SK-N-MC (cell line): Measurements from ENCODE around the gene PRKD3.

Experiments used
- DNase-seq: peaks from one replicate; pipeline ENCODE4 v3.0.0-alpha.2; 2011; ENCODE audit warnings: low read depth, low spot score
- H3K27ac ChIP-seq: fragments of 200-600 bp; sonication (generic); 2 replicates; pipeline ENCODE4 v1.5.1; 2016; ENCODE audit warnings: mixed run types
- H3K36me3 ChIP-seq: fragments of 200-600 bp; sonication (generic); 2 replicates; pipeline ENCODE4 v1.6.1; 2017; ENCODE audit warnings: antibody characterized with exemption, low read length, mixed read lengths; ENCODE audit not compliant: insufficient read depth
- H3K4me3 ChIP-seq: fragments of 200-600 bp; sonication (generic); 2 replicates; pipeline ENCODE4 v1.5.1; 2016
- H3K9ac ChIP-seq: fragments of 200-600 bp; sonication (generic); 2 replicates; pipeline ENCODE4 v1.8.0; 2017; ENCODE audit warnings: mixed run types, mixed read lengths; ENCODE audit not compliant: insufficient read length
- H3K9me3 ChIP-seq: fragments of 200-600 bp; sonication (generic); 2 replicates; pipeline ENCODE4 v1.6.1; 2017; ENCODE audit warnings: low read depth, mild to moderate bottlenecking, antibody characterized with exemption, low read length, moderate library complexity, mixed read lengths
- EZH2 ChIP-seq: fragments of 200-600 bp; sonication (generic); IDR thresholded peaks from one replicate; pipeline ENCODE4 v1.6.1; 2017; ENCODE audit warnings: antibody characterized with exemption
- FOXP2 ChIP-seq: optimal IDR thresholded peaks from 2 replicates; pipeline ENCODE3; 2011; ENCODE audit warnings: mild to moderate bottlenecking, moderate library complexity; ENCODE audit not compliant: insufficient read depth; ENCODE audit errors: extremely low read length, control extremely low read depth
- POLR2AphosphoS5 ChIP-seq: IDR thresholded peaks from 2 replicates; pipeline ENCODE4 v1.6.1; 2012; ENCODE audit warnings: mild to moderate bottlenecking, low read depth, low read length, borderline replicate concordance

PRKD3 gene

GRCh38 chr2:37323781-37324535, 675 bp downstream of the PRKD3 start:
- H3K9me3 ChIP-seq, result no peaks in the 10 kb centered on the region
- no peak for DNase-seq
- H3K27ac ChIP-seq, result peak overlapping the region; percentile 91
- TF ChIP-seq EZH2 (no peak), FOXP2 (no peak), POLR2AphosphoS5 (no peak; the same call in 1 of the 2 replicates)
- peaks cover 26% of the 10 kb centered on the region for H3K36me3 ChIP-seq
- H3K4me3 ChIP-seq, result peak overlapping the region; percentile 90
- peak overlapping the region; percentile 94 for H3K9ac ChIP-seq

GRCh38 chr2:37323176-37323780, 1.4 kb downstream of the PRKD3 start:
- Histone ChIP-seq H3K9me3 (no peaks in the 10 kb centered on the region), H3K36me3 (peaks cover 33% of the 10 kb centered on the region), H3K9ac (peak overlapping the region; percentile 94), H3K4me3 (peak overlapping the region; percentile 90), H3K27ac (peak overlapping the region; percentile 91; the same call in 1 of the 2 replicates)
- DNase-seq, result no peak
- no peak for TF ChIP-seq EZH2
- TF ChIP-seq FOXP2, result no peak
- no peak for TF ChIP-seq POLR2AphosphoS5

GRCh38 chr2:37322368-37322767, 2.3 kb downstream of the PRKD3 start:
- peaks cover 41% of the 10 kb centered on the region for H3K36me3 ChIP-seq
- peak overlapping the region; percentile 90 for H3K4me3 ChIP-seq
- no peak for DNase-seq
- H3K27ac ChIP-seq, result no peak overlapping the region
- TF ChIP-seq FOXP2 (no peak), POLR2AphosphoS5 (no peak), EZH2 (no peak)
- H3K9me3 ChIP-seq, result no peaks in the 10 kb centered on the region
- peak overlapping the region; percentile 94 for H3K9ac ChIP-seq

GRCh38 chr2:37321029-37321682, 3.5 kb downstream of the PRKD3 start:
- TF ChIP-seq FOXP2, result no peak
- no peak for TF ChIP-seq POLR2AphosphoS5
- no peak for TF ChIP-seq EZH2
- no peak for DNase-seq

GRCh38 chr2:37319754-37320609, 4.7 kb downstream of the PRKD3 start:
- no peak overlapping the region for H3K9ac ChIP-seq
- TF ChIP-seq POLR2AphosphoS5 (no peak), EZH2 (no peak), FOXP2 (no peak)
- peak overlapping the region; percentile 29; the same call in 1 of the 2 replicates for H3K27ac ChIP-seq
- H3K4me3 ChIP-seq, result no peak overlapping the region
- peaks cover 60% of the 10 kb centered on the region for H3K36me3 ChIP-seq
- no peaks in the 10 kb centered on the region for H3K9me3 ChIP-seq
- no peak for DNase-seq

More at GRCh38 chr2:37321029-37321682, 3.5 kb downstream of the PRKD3 start:
- H3K9me3 ChIP-seq, result no peaks in the 10 kb centered on the region
- no peak overlapping the region for H3K27ac ChIP-seq
- peak overlapping the region; percentile 90 for H3K4me3 ChIP-seq
- peaks cover 49% of the 10 kb centered on the region for H3K36me3 ChIP-seq
- peak overlapping the region; percentile 28 for H3K9ac ChIP-seq

DNA sequence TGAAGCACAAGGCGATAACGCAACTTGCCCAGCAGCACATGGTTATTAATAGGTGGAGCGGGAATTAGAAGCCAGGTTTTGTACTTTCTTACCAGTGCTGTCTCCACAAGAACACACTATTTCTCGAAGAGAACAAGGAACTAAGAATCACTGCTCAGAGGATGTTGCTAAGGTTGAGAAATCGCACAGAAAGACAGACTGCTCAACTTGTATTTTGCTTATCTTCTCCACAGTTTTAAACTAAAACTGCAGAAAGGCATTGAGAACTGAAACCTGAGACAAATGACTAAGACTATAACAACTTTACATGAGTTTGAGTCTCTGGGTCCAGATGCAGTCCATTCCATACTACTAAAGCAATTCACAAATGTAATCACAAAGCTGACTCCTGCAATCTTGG, 6.2 kb downstream of the PRKD3 start:
- DNase-seq, result no peak
- H3K36me3 ChIP-seq, result peaks cover 69% of the 10 kb centered on the region
- no peaks in the 10 kb centered on the region for H3K9me3 ChIP-seq
- TF ChIP-seq POLR2AphosphoS5 (no peak), FOXP2 (no peak), EZH2 (no peak)
- 0 out of 2 replicates have a peak overlapping the region, but pooled peaks have one; percentile 10 for H3K4me3 ChIP-seq
- peak overlapping the region; percentile 30 for H3K9ac ChIP-seq
- H3K27ac ChIP-seq, result peak overlapping the region; percentile 65

DNA sequence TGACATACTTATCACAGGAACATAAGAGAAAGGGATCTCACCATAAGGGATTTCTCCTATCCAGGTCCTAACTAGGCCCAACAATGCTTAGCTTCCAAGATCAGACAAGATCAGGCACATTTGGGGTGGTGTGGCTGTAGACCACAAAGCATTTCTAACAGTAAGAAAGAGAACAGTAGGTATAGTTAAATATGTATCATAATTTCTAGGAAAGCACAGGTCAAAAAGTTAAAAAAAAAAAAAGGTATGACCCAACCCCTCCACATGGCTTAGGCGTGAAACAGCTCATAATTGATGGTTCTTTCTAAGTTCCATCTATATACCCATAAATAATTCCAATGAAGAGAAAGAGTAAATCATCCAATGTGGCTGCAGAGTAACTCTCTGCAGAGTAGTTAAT, 6.9 kb downstream of the PRKD3 start:
- TF ChIP-seq FOXP2 (no peak), POLR2AphosphoS5 (no peak), EZH2 (no peak)
- Histone ChIP-seq H3K9me3 (no peaks in the 10 kb centered on the region), H3K36me3 (peaks cover 76% of the 10 kb centered on the region), H3K4me3 (no peak overlapping the region), H3K9ac (no peak overlapping the region), H3K27ac (no peak overlapping the region)
- DNase-seq, result no peak
